ENCODE data around the gene DCHS1.
"Not testable (repeated sequence)": the region's sequence is repeated elsewhere in the genome, so short reads cannot be mapped to it uniquely, and the experiment has no call there.

The DCHS1 gene

GRCh38 chr11:6655790-6656583 lies at the start of gene DCHS1:
Gene DCHS1 (minus strand): TSS chr11:6655809. CDS start chr11:6641613, 14,196 bp downstream.
- no peak for DNase-seq (ENCODE audit: low read depth)

GRCh38 chr11:6703247-6704063 lies 47.8 kb upstream of the DCHS1 start:
- no peak for DNase-seq (ENCODE audit: low read depth)

GRCh38 chr11:6701955-6702354 lies 46.3 kb upstream of the DCHS1 start:
- DNase-seq (ENCODE audit: low read depth): not testable (repeated sequence)

GRCh38 chr11:6695377-6695776 lies 39.8 kb upstream of the DCHS1 start:
- DNase-seq (ENCODE audit: low read depth): no peak

- no peak for DNase-seq (ENCODE audit: low read depth)
These were observed 38.6 kb upstream of the DCHS1 start for GRCh38 chr11:6694229-6694535.

GRCh38 chr11:6693342-6694228 lies 38.0 kb upstream of the DCHS1 start:
- peak; percentile 9 for DNase-seq (ENCODE audit: low read depth)

- DNase-seq (ENCODE audit: low read depth): no peak
These were observed 36.5 kb upstream of the DCHS1 start for GRCh38 chr11:6692128-6692527.

GRCh38 chr11:6690431-6691132 lies 35.0 kb upstream of the DCHS1 start:
- not testable (repeated sequence) for DNase-seq (ENCODE audit: low read depth)

- no peak for DNase-seq (ENCODE audit: low read depth)
These were observed 32.3 kb upstream of the DCHS1 start for GRCh38 chr11:6687876-6688275.

GRCh38 chr11:6686006-6686405 lies 30.4 kb upstream of the DCHS1 start:
- DNase-seq (ENCODE audit: low read depth): no peak

- DNase-seq (ENCODE audit: low read depth): not testable (repeated sequence)
These were observed 28.5 kb upstream of the DCHS1 start for GRCh38 chr11:6684068-6684467.

GRCh38 chr11:6682936-6683861 lies 27.6 kb upstream of the DCHS1 start, which contains the start of gene MRPL17:
Gene MRPL17 (minus strand): TSS chr11:6683340. CDS start chr11:6683296, 44 bp downstream.
- DNase-seq (ENCODE audit: low read depth): peak; percentile 98

- DNase-seq (ENCODE audit: low read depth): no peak
These were observed 27.0 kb upstream of the DCHS1 start for GRCh38 chr11:6682591-6682935.

- no peak for DNase-seq (ENCODE audit: low read depth)
These were observed 26.3 kb upstream of the DCHS1 start for GRCh38 chr11:6681949-6682348.

GRCh38 chr11:6681505-6681904 lies 25.9 kb upstream of the DCHS1 start:
- no peak for DNase-seq (ENCODE audit: low read depth)

- no peak for DNase-seq (ENCODE audit: low read depth)
These were observed 21.4 kb upstream of the DCHS1 start for GRCh38 chr11:6677018-6677417.

GRCh38 chr11:6674862-6675261 lies 19.3 kb upstream of the DCHS1 start:
- no peak for DNase-seq (ENCODE audit: low read depth)

GRCh38 chr11:6674219-6674597 lies 18.6 kb upstream of the DCHS1 start:
- no peak for DNase-seq (ENCODE audit: low read depth)

- no peak for DNase-seq (ENCODE audit: low read depth)
These were observed 18.1 kb upstream of the DCHS1 start for GRCh38 chr11:6673523-6674218.

GRCh38 chr11:6671991-6672390 lies 16.4 kb upstream of the DCHS1 start:
- no peak for DNase-seq (ENCODE audit: low read depth)

Measured in activated gamma-delta T cell treated with anti-CD3 and anti-CD28 coated beads, Interleukin-2, amount 50 U/mL, for 16 hours (primary cell).